H9 (cell line): Measurements from ENCODE around the gene MYO18A. TPM values are rescaled to one million over a fixed set of nuclear protein-coding genes. Genes with fewer than 3 reads are reported as not detected.

Experiments used
- DNase-seq: peaks from one replicate; pipeline ENCODE4 v3.0.0-alpha.2; 2017
- H2AFZ ChIP-seq: one replicate; pipeline ENCODE4 v1.6.1; 2013; ENCODE audit warnings: mild to moderate bottlenecking, low read length, control low read depth, moderate library complexity
- H2AK5ac ChIP-seq: 2 replicates; pipeline ENCODE4 v1.6.1; 2013; ENCODE audit warnings: low read length, control low read depth, mixed read lengths; ENCODE audit not compliant: insufficient read length
- H2BK120ac ChIP-seq: one replicate; pipeline ENCODE4 v1.6.1; 2013; ENCODE audit warnings: low read depth, mild to moderate bottlenecking, low read length, control low read depth, inconsistent platforms; ENCODE audit not compliant: poor library complexity, severe bottlenecking
- H2BK12ac ChIP-seq: 2 replicates; pipeline ENCODE4 v1.6.1; 2013; ENCODE audit warnings: low read length, control low read depth, mixed read lengths, low read depth; ENCODE audit not compliant: insufficient read length
- H2BK15ac ChIP-seq: 2 replicates; pipeline ENCODE4 v1.6.1; 2013; ENCODE audit warnings: low read depth, low read length, control low read depth
- H2BK20ac ChIP-seq: one replicate; pipeline ENCODE4 v1.6.1; 2013; ENCODE audit warnings: low read depth, mild to moderate bottlenecking, low read length, control low read depth, inconsistent platforms; ENCODE audit not compliant: poor library complexity, severe bottlenecking
- H2BK5ac ChIP-seq: 2 replicates; pipeline ENCODE4 v1.6.1; 2013; ENCODE audit warnings: low read length, control low read depth, mixed read lengths; ENCODE audit not compliant: insufficient read length
- H3K14ac ChIP-seq: 2 replicates; pipeline ENCODE4 v1.6.1; 2013; ENCODE audit warnings: low read length, control low read depth; ENCODE audit not compliant: insufficient read depth
- H3K18ac ChIP-seq: 2 replicates; pipeline ENCODE4 v1.6.1; 2013; ENCODE audit warnings: low read depth, mild to moderate bottlenecking, mixed read lengths, low read length, control low read depth; ENCODE audit not compliant: insufficient read length
- H3K23ac ChIP-seq: 2 replicates; pipeline ENCODE4 v1.6.1; 2013; ENCODE audit warnings: low read length, control low read depth, mixed read lengths, low read depth; ENCODE audit not compliant: insufficient read length
- H3K23me2 ChIP-seq: 2 replicates; pipeline ENCODE4 v1.6.1; 2013; ENCODE audit warnings: low read depth, mild to moderate bottlenecking, mixed read lengths, low read length, control low read depth; ENCODE audit not compliant: insufficient read length, poor library complexity, severe bottlenecking
- H3K27ac ChIP-seq: 2 replicates; pipeline ENCODE4 v1.5.1; 2013; ENCODE audit warnings: low read length, control low read depth, mixed read lengths, low read depth; ENCODE audit not compliant: insufficient read length
- H3K27me3 ChIP-seq: 2 replicates; pipeline ENCODE4 v1.6.1; 2013; ENCODE audit warnings: low read length, control low read depth, inconsistent platforms; ENCODE audit not compliant: insufficient read depth
- H3K4ac ChIP-seq: 2 replicates; pipeline ENCODE4 v1.6.1; 2013; ENCODE audit warnings: low read depth, mild to moderate bottlenecking, control low read depth, inconsistent platforms, low read length, moderate library complexity
- H3K4me1 ChIP-seq: 2 replicates; pipeline ENCODE4 v1.6.1; 2013; ENCODE audit warnings: low read length, control low read depth, inconsistent platforms; ENCODE audit not compliant: insufficient read depth
- H3K4me2 ChIP-seq: 2 replicates; pipeline ENCODE4 v1.6.1; 2013; ENCODE audit warnings: low read length, control low read depth, mixed read lengths; ENCODE audit not compliant: insufficient read length, insufficient read depth
- H3K56ac ChIP-seq: 2 replicates; pipeline ENCODE4 v1.6.1; 2013; ENCODE audit warnings: low read depth, mild to moderate bottlenecking, mixed read lengths, low read length, control low read depth; ENCODE audit not compliant: insufficient read length
- H3K79me1 ChIP-seq: 2 replicates; pipeline ENCODE4 v1.6.1; 2013; ENCODE audit warnings: low read depth, mild to moderate bottlenecking, moderate library complexity, low read length, control low read depth, inconsistent platforms; ENCODE audit not compliant: insufficient read depth, poor library complexity, severe bottlenecking
- H3K79me2 ChIP-seq: 2 replicates; pipeline ENCODE4 v1.6.1; 2013; ENCODE audit warnings: low read length, control low read depth, inconsistent platforms; ENCODE audit not compliant: insufficient read depth
- H3K9ac ChIP-seq: 2 replicates; pipeline ENCODE4 v1.6.1; 2013; ENCODE audit warnings: low read length, control low read depth, mixed read lengths; ENCODE audit not compliant: insufficient read length; ENCODE audit errors: extremely low read depth
- H3K9me3 ChIP-seq: one replicate; pipeline ENCODE4 v1.6.1; 2013; ENCODE audit warnings: low read depth, low read length, inconsistent platforms; ENCODE audit not compliant: control insufficient read depth
- H3T11ph ChIP-seq: one replicate; pipeline ENCODE4 v1.6.1; 2013; ENCODE audit warnings: mild to moderate bottlenecking, low read length, control low read depth, inconsistent platforms
- H4K20me1 ChIP-seq: one replicate; pipeline ENCODE4 v1.6.1; 2013; ENCODE audit not compliant: control insufficient read depth, insufficient read length, insufficient read depth
- H4K5ac ChIP-seq: 2 replicates; pipeline ENCODE4 v1.6.1; 2013; ENCODE audit warnings: low read depth, mild to moderate bottlenecking, mixed read lengths, low read length, control low read depth; ENCODE audit not compliant: insufficient read length
- H4K8ac ChIP-seq: replicated peaks from 2 replicates; pipeline ENCODE4 v1.6.1; 2013; ENCODE audit warnings: low read length, control low read depth, mixed read lengths, low read depth; ENCODE audit not compliant: insufficient read length
- H4K91ac ChIP-seq: 2 replicates; pipeline ENCODE4 v1.6.1; 2013; ENCODE audit warnings: low read depth, mild to moderate bottlenecking, moderate library complexity, mixed read lengths, low read length, control low read depth; ENCODE audit not compliant: insufficient read length
- H3K27ac Mint-ChIP-seq, 3 experiments: 2 replicates in 2 of 3; 3 replicates in 1 of 3; pipeline ENCODE4 v1.8.0; 2020 to 2021; ENCODE audit warnings: mixed read lengths in 3 of 3, mild to moderate bottlenecking in 1 of 3, moderate library complexity in 1 of 3
- H3K27me3 Mint-ChIP-seq: 2 replicates; pipeline ENCODE4 v1.8.0; 2021; ENCODE audit warnings: low read depth, mild to moderate bottlenecking, moderate library complexity, mixed read lengths
- H3K36me3 Mint-ChIP-seq, 3 experiments: 2 replicates in 2 of 3; 3 replicates in 1 of 3; pipeline ENCODE4 v1.8.0; 2020 to 2021; ENCODE audit warnings: low read depth in 3 of 3, mixed read lengths in 3 of 3; ENCODE audit not compliant: insufficient read depth in 1 of 3
- H3K4me1 Mint-ChIP-seq, 2 experiments: 2 replicates each; pipeline ENCODE4 v1.8.0; 2020; ENCODE audit warnings: mixed read lengths in 2 of 2
- H3K4me3 Mint-ChIP-seq, 2 experiments: 2 replicates in 1 of 2; 3 replicates in 1 of 2; pipeline ENCODE4 v1.8.0; 2020 to 2021; ENCODE audit warnings: mild to moderate bottlenecking in 2 of 2, mixed read lengths in 2 of 2, moderate library complexity in 1 of 2
- H3K9me3 Mint-ChIP-seq, 2 experiments: 2 replicates in 1 of 2; 3 replicates in 1 of 2; pipeline ENCODE4 v1.8.0; 2020; ENCODE audit warnings: mild to moderate bottlenecking in 2 of 2, mixed read lengths in 2 of 2, moderate library complexity in 1 of 2
- CTCF ChIP-seq: fragments of 200-600 bp; sonication (generic); conservative IDR thresholded peaks from 3 replicates; pipeline ENCODE4 v1.8.0; 2021; ENCODE audit warnings: antibody characterized with exemption, mild to moderate bottlenecking
- WGBS: extraction: QIAGEN DNeasy Blood & Tissue Kit; methylation state at CpG from one replicate; pipeline ENCODE4 v1.1.7; 2013; ENCODE audit warnings: missing lambda C conversion rate, low lambda C conversion rate, mixed read lengths; ENCODE audit not compliant: insufficient read length; ENCODE audit errors: extremely low coverage; 5-methylcytosine and 5-hydroxymethylcytosine counted together
- total RNA-seq: library from RNA; stranded (reverse); gene quantifications from 2 replicates; pipeline ENCODE4 v1.2.1, GENCODE V29; 2021

MYO18A gene
- total RNA-seq, 1 experiment from 2014 or later = 21.6 TPM

- Histone ChIP-seq H3K23me2 (no peaks in the 10 kb centered on the region), H2AK5ac (no peak overlapping the region), H3K4ac (no peak overlapping the region), H3K9me3 (no peaks in the 10 kb centered on the region), H4K8ac (no peak overlapping the region), H2BK20ac (no peak overlapping the region), H4K91ac (no peak overlapping the region), H3K56ac (no peak overlapping the region), H3K4me1 (peaks cover 7% of the 10 kb centered on the region; the same call in 1 of the 2 replicates), H2BK120ac (no peak overlapping the region), H4K5ac (no peak overlapping the region), H3K27ac (no peak overlapping the region), H3K23ac (no peak overlapping the region), H3K4me2 (no peak overlapping the region), H2AFZ (no peak overlapping the region), H2BK12ac (no peak overlapping the region), H2BK5ac (no peak overlapping the region), H3K9ac (no peak overlapping the region), H3K27me3 (no peaks in the 10 kb centered on the region), H3T11ph (no peak overlapping the region), H2BK15ac (no peak overlapping the region), H4K20me1 (no peaks in the 10 kb centered on the region), H3K79me1 (no peaks in the 10 kb centered on the region), H3K18ac (no peak overlapping the region), H3K79me2 (no peaks in the 10 kb centered on the region), H3K14ac (no peak overlapping the region)
- no CpG with 5 or more reads among the region's 10 CpGs for WGBS
- Mint-ChIP-seq H3K27ac (peak overlapping the region in 1 of 3 experiments; percentile 32; a peak in 2 of 7 replicates), H3K4me1 (peaks cover 13 to 18% of the 10 kb centered on the region in 2 experiments), H3K27me3 (no peaks in the 10 kb centered on the region), H3K4me3 (no peak overlapping the region), H3K36me3 (peaks cover 0 to 19% (median 3%) of the 10 kb centered on the region in 3 experiments; a peak in 3 of 7 replicates), H3K9me3 (no peaks in the 10 kb centered on the region)
- no peak for DNase-seq
- no peak for TF ChIP-seq CTCF
Observed at GRCh38 chr17:29054835-29055234, 125.4 kb downstream of the MYO18A start.
